Peyer's patch (tissue), 4 donors: ENCODE results near the gene LIPE. TPM values are rescaled to one million over a fixed set of nuclear protein-coding genes. Genes with fewer than 3 reads are reported as not detected.

Source experiments
- DNase-seq, 3 donors: peaks; one replicate each; pipeline ENCODE4 v3.0.0-alpha.2; 2017 to 2019
- H3K27ac ChIP-seq, 4 donors: fragments of 200-600 bp; sonication (generic); one replicate each; pipeline ENCODE4 v1.5.1; 2016 to 2019
- H3K27me3 ChIP-seq, 2 donors: fragments of 200-600 bp; sonication (generic); one replicate each; pipeline ENCODE4 v1.5.1; 2019
- H3K36me3 ChIP-seq, 3 donors: fragments of 200-600 bp; sonication (generic); one replicate each; pipeline ENCODE4 v1.5.1; 2016 to 2019
- H3K4me1 ChIP-seq, 4 donors: fragments of 200-600 bp; sonication (generic); one replicate each; pipeline ENCODE4 v1.5.1; 2016 to 2019
- H3K4me3 ChIP-seq, 4 donors: fragments of 200-600 bp; sonication (generic); 1 replicate in 3 of 4; 2 replicates in 1 of 4; pipeline ENCODE4 v1.5.1; 2016 to 2019; ENCODE audit warnings: mild to moderate bottlenecking in 1 of 4
- H3K9me3 ChIP-seq, 4 donors: fragments of 200-600 bp; sonication (generic); one replicate each; pipeline ENCODE4 v1.5.1; 2016 to 2019; ENCODE audit warnings: mild to moderate bottlenecking in 1 of 4
- CTCF ChIP-seq, 6 experiments: fragments of 450-650 bp in 4 of 6; fragments of 200-600 bp in 2 of 6; sonication (generic) in 1 of 6; IDR thresholded peaks; one replicate each; pipeline ENCODE4 v1.5.1; 2017 to 2019; ENCODE audit warnings: antibody characterized with exemption in 6 of 6, mild to moderate bottlenecking in 3 of 6, moderate library complexity in 1 of 6
- POLR2A ChIP-seq, 2 donors: fragments of 450-650 bp; IDR thresholded peaks; one replicate each; pipeline ENCODE4 v1.5.1; 2017; ENCODE audit warnings: antibody characterized with exemption in 2 of 2, mild to moderate bottlenecking in 2 of 2, moderate library complexity in 2 of 2
- total RNA-seq, 4 donors: library from RNA; depleted of rRNA; stranded (reverse); fragments of >200 nt; gene quantifications; one replicate each; pipeline ENCODE4 v1.1.0, GENCODE V29; 2016

Gene LIPE
- total RNA-seq, 4 donors from 2014 or later = 28.9 to 46.6 (median 34.8) TPM

- TF ChIP-seq CTCF (IDR thresholded peaks at IDR 0.05) = no peak
- TF ChIP-seq POLR2A (IDR thresholded peaks at IDR 0.05) = peak; percentile 69 to 84
- Histone ChIP-seq H3K4me3 (peak overlapping the region; percentile 46 to 63 (median 56)), H3K36me3 (no peaks in the 10 kb centered on the region)
These were observed 30.6 kb downstream of the LIPE start for GRCh38 chr19:42396381-42397262.

GRCh38 chr19:42394751-42395150 lies 32.4 kb downstream of the LIPE start:
- H3K4me1 ChIP-seq = peaks cover 0 to 11% (median 8%) of the 10 kb centered on the region in 4 donors
- H3K36me3 ChIP-seq = no peaks in the 10 kb centered on the region
- DNase-seq = no peak
- H3K4me3 ChIP-seq = no peak overlapping the region
- H3K27ac ChIP-seq = no peak overlapping the region
- TF ChIP-seq POLR2A (IDR thresholded peaks at IDR 0.05) (no peak), CTCF (IDR thresholded peaks at IDR 0.05) (no peak)
- no peaks in the 10 kb centered on the region for H3K9me3 ChIP-seq
- H3K27me3 ChIP-seq = no peaks in the 10 kb centered on the region

More at GRCh38 chr19:42396381-42397262, 30.6 kb downstream of the LIPE start:
- H3K9me3 ChIP-seq = no peaks in the 10 kb centered on the region
- H3K27me3 ChIP-seq = no peaks in the 10 kb centered on the region
- DNase-seq = peak; percentile 93 to 99 (median 98)
- peaks cover 0 to 11% (median 8%) of the 10 kb centered on the region in 4 donors for H3K4me1 ChIP-seq
- H3K27ac ChIP-seq = peak overlapping the region; percentile 70 to 81 (median 76)

GRCh38 chr19:42392165-42392564 lies 35.0 kb downstream of the LIPE start:
- H3K27me3 ChIP-seq = peaks cover 0 to 4% of the 10 kb centered on the region in 2 donors
- H3K4me3 ChIP-seq = no peak overlapping the region
- H3K9me3 ChIP-seq = no peaks in the 10 kb centered on the region
- H3K4me1 ChIP-seq = peaks cover 0 to 8% (median 0%) of the 10 kb centered on the region in 4 donors
- no peak for TF ChIP-seq POLR2A (IDR thresholded peaks at IDR 0.05)
- no peak for TF ChIP-seq CTCF (IDR thresholded peaks at IDR 0.05)
- no peak for DNase-seq
- H3K36me3 ChIP-seq = no peaks in the 10 kb centered on the region
- no peak overlapping the region for H3K27ac ChIP-seq

- DNase-seq = no peak
- peaks cover 0 to 11% (median 0%) of the 10 kb centered on the region in 4 donors for H3K4me1 ChIP-seq
- H3K9me3 ChIP-seq = no peaks in the 10 kb centered on the region
- TF ChIP-seq POLR2A (IDR thresholded peaks at IDR 0.05) (no peak), CTCF (IDR thresholded peaks at IDR 0.05) (no peak)
- no peak within 1 kb of the TSS for H3K27ac ChIP-seq
- peaks cover 0 to 4% of the 10 kb centered on the region in 2 donors for H3K27me3 ChIP-seq
- no peaks in the 10 kb centered on the region for H3K36me3 ChIP-seq
- H3K4me3 ChIP-seq = no peak within 1 kb of the TSS
These were observed 37.3 kb downstream of the LIPE start, which contains the start of gene CNFN for GRCh38 chr19:42389899-42390298. CNFN (minus strand) TSS chr19:42390297; CDS start chr19:42389037, 1,260 bp downstream.

- Histone ChIP-seq H3K36me3 (no peaks in the 10 kb centered on the region), H3K27me3 (peaks cover 0 to 4% of the 10 kb centered on the region in 2 donors), H3K27ac (no peak overlapping the region), H3K9me3 (no peaks in the 10 kb centered on the region), H3K4me1 (peaks cover 0 to 11% (median 0%) of the 10 kb centered on the region in 4 donors), H3K4me3 (no peak overlapping the region)
- no peak for DNase-seq
- TF ChIP-seq CTCF (IDR thresholded peaks at IDR 0.05) = no peak
- no peak for TF ChIP-seq POLR2A (IDR thresholded peaks at IDR 0.05)
These were observed 38.2 kb downstream of the LIPE start for GRCh38 chr19:42388851-42389489.
